Hematopoietic multipotent progenitor cell treated with erythropoietin and hydrocortisone succinate and interleukin-3 and kit ligand, for 15 days (in vitro differentiated cells): ENCODE results near the gene SEC23A.
"Not testable (repeated sequence)": the region's sequence is repeated elsewhere in the genome, so short reads cannot be mapped to it uniquely, and the experiment has no call there.

Experiments used
- DNase-seq: peaks from one replicate; pipeline ENCODE4 v3.0.0-alpha.2; 2015; ENCODE audit warnings: low spot score

SEC23A gene

GRCh38 chr14:39091716-39092115 lies 11.3 kb downstream of the SEC23A start:
- no peak for DNase-seq

- no peak for DNase-seq
Measured at GRCh38 chr14:39090548-39091111, 12.4 kb downstream of the SEC23A start.

DNA sequence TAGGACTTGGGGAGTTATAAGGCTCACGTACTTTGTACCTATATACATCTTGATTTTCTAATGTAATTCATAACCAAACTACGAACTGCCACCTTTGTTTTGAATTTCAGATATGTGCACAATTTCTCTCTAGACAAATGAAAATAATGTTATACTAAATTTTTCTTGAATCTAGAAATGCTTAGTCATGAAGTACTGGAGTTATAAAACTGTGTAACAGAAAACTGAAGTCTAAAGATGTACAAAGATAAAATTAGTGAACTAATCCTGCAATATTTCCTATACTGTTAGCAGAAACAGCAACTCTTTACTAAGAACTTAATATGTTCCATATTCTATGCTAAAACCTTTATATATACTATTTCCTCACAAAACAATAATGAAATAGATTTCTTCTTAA lies 15.5 kb downstream of the SEC23A start:
- no peak for DNase-seq

DNA sequence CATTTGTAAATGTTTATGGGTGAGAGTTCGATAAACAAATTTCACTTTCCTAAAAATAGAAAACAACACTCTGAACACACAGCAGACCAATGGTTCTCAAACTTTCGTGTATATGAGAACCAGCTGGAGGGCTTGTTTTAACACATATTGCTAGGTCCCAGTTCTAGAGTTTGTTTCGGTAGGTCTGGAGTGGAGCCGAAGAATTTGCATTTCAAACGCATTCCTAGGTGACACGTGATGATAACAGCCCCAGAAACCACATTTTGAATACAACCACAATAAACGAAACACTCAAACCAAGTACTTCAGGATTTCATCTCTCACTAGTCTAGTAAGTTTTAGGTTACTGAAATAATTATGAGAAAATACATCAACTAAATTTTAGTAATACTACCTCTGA lies 17.1 kb downstream of the SEC23A start:
- DNase-seq = no peak

GRCh38 chr14:39083127-39083526 lies 19.9 kb downstream of the SEC23A start:
- no peak for DNase-seq

GRCh38 chr14:39080886-39081285 lies 22.1 kb downstream of the SEC23A start:
- no peak for DNase-seq

GRCh38 chr14:39071096-39071495 lies 31.9 kb downstream of the SEC23A start:
- DNase-seq = no peak

DNA sequence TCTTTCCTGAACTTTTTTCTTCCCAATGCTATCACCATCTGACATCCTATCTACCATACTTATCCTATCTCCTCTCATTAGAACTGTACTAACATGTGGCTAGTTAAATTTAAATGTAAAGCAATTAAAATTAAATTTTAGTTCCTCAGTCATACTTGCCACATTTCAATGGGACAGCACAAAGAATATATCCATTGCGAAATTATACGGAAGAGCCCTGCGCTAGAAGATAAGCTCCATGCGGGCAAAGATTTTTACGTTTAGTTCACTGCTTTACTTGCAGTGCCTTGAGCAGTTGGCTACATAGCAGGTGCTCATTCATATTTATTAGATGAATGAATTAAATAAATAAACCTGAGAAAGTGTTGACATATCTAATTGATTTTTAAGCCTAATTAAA lies 33.1 kb downstream of the SEC23A start:
- DNase-seq = no peak

GRCh38 chr14:39069169-39069805 lies 33.7 kb downstream of the SEC23A start:
- DNase-seq = not testable (repeated sequence)

DNA sequence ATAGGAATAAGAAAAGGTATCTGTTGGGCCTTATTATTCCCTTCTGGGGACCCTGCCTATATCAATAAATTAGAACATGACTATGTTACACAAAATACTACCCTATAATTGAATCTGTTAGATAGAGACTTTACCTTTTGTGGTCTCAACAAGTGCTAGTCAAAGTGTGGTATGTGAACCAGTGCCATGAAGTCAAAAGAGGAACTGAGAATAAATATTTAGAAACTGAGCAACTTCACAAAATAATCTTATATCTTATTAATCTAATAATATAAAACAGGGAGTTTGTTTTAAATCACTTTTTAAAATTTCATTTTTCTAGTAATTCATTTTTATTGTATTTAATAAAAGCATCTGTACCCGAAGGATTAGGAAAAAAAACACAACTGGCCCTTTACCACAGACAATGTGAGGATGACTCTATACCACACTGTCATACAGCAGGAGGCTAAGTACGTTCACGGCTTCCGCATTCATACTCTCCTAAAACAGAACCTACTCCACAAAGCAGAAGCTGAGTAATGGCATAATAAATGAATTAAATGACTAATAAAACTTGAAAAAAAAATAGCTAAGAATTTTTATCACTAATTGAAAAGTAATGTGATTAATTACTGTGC lies 42.1 kb downstream of the SEC23A start:
- no peak for DNase-seq

GRCh38 chr14:39055786-39056474 lies 47.1 kb downstream of the SEC23A start:
- no peak for DNase-seq

DNA sequence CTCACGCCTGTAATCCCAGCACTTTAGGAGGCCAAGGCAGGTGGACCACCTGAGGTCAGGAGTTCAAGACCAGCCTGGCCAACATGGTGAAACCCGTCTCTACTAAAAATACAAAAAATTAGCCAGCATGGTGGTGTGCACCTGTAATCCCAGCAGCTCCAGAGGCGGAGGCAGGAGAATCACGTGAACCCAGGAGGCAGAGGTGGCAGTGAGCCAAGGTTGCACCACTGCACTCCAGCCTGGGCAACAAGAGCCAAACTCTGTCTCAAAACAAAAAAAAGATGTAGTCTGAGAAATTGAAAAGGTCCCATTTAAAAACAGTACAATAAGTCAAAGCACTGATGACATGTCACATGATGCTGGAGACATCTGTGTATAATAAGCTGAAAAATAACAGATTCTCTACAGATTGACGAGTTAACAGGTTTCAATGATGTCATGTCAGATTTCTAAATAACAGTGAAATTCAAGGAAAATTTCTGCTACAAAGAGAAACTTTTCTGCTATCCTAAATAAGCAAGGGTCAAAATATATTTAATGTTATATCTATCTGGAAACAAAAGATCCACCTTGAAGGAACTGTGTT lies 50.1 kb downstream of the SEC23A start:
- not testable (repeated sequence) for DNase-seq

DNA sequence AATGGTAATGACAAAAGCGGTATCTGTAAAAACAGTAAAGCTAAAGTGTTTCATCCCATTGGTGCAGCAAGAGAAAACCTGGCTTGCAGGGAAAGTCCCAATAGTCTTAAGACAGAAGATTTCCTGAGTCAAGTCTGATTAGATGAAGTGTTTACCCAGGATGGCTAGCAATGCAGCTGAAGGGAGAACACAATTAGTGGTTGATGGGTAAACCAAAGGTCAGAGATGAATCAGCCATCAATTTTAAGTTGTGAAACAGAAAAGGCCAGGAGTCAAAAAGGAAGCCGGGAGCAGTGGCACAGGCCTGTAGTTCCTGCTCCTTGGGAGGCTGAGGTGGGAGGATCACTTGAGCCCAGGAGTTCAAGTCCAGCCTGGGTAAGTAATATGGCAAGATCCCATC lies 52.6 kb downstream of the SEC23A start:
- DNase-seq = no peak

GRCh38 chr14:39045889-39046288 lies 57.1 kb downstream of the SEC23A start:
- not testable (repeated sequence) for DNase-seq

DNA sequence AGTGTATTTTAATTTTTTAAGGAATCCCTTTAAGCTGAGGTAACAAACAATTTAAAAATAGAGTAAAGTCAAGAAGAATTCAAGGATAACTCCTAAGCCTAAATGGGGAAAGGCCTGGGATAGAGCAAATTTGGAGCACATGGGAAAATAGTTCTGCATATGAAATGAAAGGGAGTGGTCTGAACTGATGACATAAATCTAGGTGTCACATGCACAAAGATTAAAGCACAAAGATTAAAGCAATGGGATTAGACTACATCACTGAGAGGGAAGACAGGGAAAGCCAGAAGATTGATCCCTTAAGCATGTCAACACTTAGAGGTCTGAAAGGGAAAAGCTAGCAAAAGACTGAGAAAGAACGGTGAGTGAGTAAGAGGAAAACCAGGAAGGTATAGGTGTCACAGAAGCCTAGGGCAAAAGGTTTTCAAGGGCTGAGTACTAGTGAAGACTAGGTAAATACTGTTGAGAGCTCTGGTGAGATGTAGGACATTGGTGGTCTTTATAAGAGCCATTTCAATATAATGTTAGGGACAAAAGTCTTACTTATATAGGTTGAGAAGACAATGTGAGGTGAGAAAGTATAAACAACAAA lies 59.6 kb downstream of the SEC23A start:
- no peak for DNase-seq

GRCh38 chr14:39040529-39040928 lies 62.5 kb downstream of the SEC23A start:
- no peak for DNase-seq

DNA sequence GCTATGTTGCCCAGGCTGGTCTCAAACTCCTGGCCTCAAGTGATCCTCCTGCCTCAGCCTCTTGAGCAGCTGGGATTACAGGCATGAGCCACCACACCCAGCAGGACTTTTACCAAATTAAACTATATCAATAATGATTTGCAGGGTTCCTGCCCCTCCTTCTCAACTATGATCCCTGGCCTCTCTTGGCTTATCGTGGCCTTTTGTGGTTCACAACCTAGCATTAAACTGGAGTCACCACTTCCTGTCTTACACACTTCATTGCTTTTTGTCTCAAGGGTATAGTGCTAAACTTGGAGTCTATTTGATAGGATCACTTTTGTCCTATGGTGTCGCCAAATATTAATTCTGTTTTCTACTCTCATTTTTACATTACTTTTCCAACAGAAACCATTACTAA lies 64.5 kb downstream of the SEC23A start:
- DNase-seq = no peak

DNA sequence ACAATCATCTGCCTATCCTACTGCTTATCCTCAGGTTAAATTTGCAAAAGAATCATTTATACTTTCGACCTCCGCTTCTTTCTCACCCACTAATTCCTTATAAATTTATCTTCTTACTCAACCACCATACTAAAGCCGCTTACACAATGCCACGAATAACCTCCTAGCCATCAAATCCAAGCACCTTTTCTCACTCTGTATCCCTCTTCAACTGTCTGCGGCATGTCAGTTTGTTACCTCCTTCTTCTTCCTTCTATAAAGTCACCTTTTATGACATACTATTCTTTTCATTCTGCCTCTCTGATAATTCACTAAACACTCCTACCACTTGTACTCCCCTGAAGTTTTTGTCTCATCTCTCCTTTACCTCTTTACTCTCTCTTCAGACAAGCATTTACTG lies 66.3 kb downstream of the SEC23A start:
- DNase-seq = no peak

DNA sequence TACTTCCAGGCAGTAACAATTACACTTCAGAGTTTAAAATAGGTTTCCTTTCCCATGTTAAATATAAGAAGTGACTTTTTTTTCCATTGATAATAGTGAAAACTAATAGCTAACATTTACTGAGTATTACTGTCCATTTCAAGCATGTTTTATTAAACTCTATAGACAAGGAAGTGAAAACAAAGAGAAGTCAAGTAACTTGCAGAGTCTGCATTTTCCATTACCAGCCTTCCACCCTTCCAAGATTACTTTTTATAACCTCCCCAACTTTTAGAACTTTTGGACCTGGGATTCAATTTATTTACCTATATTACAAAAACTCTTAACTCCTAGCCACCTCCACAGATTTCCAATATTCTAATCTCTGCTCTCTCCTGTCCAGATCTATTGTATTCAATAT lies 67.7 kb downstream of the SEC23A start:
- no peak for DNase-seq

- DNase-seq = no peak
Measured at GRCh38 chr14:39034481-39035296, 68.3 kb downstream of the SEC23A start.

DNA sequence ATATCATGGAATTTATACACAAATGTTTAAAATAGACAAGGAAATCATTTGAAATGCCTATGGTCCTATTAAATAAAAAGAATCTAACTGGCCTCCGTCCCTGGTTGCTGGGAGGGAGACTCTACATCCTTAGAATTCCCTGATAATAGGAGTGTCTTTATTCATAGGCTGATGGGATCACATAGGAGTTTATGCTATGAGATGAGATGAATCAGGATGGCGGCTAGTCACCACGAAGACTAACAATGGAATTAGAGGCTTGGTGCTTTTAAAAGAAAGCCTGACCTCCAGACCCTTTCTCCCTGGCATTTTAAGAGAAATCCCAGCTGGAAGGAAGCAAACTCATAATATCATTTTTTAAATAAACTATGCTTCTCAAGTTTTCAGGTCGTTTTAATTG lies 69.7 kb downstream of the SEC23A start:
- no peak for DNase-seq

- DNase-seq = no peak
Measured at GRCh38 chr14:39030209-39030608, 72.8 kb downstream of the SEC23A start.
